NCI-H69 (cell line): Measurements from ENCODE around the gene ATP6V1F.
A peak's percentile ranks its signal among the peaks of the same experiment; 100 is the strongest.

ENCODE experiments used
- DNase-seq: peaks from one replicate; lab custom pipeline; 2025; lab: John Stamatoyannopoulos, UW

The ATP6V1F gene

DNA sequence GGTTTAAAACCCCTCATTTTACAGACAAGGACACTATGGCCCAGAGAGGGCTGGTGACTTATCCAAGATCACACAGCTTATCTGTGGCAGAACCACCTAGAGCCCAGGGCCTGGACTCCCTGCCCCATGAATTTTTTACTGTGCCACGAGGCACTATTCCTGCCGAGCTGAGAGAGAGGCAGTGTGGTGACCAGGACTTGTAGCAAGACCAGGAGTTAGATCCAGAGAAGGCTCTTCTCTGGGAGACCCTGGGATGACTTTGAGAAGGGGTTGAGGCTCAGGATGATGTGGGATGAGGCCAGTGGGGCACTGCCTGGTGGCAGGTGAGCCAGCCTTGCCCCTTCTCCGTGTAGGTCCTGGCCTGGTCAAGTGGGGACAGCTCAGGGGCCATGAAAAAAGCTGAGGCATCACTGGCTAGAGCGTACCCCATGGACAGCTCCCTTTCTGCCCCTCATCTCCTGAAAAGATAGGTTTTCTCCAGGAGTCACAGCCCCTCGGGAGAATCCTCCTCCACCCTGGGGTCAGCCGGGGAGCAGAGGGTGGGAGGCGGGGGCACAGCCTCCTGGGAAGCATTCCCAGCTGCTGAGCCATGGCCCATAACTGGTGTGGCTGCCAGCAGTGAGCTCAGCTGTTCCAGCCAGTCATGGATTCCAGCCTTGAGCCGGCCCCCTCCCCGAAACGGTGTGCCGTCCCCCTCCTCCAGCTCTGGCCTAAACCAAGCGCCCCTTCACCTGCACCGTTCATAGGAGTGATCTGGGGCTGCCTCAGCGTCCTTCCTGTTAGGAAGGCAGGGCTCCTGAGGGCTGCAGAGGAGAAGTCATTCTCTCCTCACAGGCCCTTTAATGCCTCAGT lies 26.6 kb upstream of the ATP6V1F start:
- DNase-seq: no peak

DNA sequence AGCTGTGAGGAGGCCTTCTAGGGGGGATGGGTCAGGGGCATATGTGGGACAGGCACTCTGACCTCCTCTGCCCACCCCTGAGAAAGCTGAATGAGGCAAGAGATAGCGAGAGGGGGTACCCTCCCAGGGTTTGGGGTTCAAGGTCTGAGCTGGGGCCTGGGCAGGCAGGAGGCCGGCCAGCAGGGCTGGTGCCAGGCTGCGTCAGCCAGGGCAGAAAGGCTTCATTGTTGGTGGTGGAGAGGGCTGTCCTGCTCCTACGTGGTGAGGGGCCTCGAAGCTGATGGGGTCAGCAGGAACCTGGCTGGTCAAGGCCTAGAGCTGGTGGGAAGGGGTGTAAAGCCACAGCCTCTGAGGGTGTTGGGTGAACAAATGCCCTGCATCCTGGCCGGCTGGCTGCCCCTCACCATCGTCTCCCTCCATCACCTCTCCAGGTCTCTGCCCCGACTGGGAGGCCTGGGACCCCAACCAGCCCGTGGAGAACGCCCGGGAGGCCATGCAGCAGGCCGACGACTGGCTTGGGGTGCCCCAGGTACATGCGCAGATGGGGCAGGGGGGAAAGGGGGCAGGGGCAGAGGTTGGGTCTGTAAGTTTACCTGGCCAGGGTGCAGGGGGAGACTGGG lies 25.8 kb upstream of the ATP6V1F start:
- DNase-seq: no peak

DNA sequence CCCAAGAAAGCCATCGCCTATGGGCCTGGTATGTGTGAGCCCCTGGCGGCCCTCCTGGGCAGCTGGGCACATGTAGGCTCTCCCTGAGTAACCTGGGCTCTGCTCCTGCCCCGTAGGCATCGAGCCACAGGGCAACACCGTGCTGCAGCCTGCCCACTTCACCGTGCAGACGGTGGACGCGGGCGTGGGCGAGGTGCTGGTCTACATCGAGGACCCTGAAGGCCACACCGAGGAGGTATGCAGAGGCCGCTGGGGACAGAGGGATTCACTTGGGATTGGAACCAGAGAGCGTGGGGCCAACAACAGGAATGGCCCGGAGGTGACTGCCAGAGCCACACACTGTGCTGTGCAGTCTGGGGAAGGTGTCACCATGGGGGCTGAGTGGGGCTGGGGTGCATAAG lies 25.1 kb upstream of the ATP6V1F start:
- DNase-seq: no peak

DNA sequence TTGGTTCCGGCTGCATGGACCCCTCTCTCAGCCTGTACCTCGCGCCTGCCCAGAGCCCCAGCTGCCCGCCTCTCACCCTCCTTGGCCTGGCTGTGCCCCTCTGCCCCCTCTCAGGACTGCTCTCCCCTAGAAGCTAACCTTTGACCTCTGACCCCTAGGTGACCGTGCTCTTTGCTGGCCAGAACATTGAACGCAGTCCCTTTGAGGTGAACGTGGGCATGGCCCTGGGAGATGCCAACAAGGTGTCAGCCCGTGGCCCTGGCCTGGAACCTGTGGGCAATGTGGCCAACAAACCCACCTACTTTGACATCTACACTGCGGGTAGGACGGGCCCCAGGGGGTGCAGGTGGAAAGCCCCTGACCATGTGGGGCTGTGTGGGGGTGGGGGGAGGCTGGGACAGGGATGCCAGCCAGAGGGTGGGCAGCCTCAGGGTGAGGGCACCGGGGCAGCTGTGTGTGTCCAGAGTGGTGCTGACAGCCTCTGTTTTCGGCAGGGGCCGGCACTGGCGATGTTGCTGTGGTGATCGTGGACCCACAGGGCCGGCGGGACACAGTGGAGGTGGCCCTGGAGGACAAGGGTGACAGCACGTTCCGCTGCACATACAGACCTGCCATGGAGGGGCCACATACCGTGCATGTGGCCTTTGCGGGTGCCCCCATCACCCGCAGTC lies 24.4 kb upstream of the ATP6V1F start:
- no peak for DNase-seq

DNA sequence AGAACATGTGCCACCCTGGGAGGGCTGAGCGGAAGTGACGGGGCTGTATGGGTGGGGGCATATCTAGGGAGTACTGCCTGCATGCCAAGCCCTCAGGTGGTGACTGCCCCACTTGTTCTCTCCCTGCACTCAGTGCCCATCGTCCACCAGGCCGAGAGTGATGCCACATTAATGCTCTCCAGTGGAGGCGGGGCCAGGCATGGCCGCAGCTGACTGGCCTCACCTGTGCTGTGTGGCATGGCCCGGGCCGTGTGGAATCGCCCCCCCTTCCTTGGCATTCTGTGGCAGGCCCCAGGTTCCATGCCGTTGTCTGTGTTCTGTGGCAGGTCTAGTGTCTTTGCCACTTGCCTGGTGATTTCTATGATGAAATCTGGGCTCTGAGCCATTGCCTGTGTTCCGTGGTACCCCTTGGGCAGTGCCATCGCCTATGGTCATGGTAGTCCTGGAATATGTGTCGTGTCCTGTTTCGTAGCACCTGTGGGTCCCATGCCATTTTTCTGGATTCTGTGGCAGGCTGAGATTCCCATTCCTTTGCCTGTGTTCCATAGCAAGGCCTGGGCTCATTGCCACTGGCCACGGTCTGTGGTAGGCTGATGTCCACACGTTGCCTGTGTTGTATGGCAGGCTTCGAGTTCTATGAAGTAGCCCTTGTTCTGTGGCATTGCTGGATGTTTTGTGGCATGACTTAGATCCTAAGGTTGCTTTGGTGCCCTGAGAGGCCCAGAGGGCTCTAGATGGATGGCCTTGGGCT lies 23.5 kb upstream of the ATP6V1F start:
- no peak for DNase-seq

DNA sequence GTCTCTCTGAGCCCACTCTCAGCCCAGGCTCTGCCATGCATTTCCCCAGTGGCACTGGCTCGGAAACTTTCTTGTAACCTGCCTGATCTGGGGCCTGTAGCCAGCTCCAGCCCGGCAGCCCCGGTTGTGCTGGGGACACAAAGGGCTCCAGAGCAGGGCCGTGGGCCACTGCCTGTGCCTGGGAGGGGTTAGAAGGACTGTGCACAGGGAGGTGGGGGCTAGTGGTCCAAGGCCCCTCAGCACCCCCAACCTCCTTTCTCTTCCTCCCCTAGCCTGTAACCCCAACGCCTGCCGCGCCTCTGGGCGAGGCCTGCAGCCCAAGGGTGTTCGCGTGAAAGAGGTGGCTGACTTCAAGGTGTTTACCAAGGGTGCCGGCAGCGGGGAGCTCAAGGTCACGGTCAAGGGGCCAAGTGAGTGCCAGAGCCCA lies 22.9 kb upstream of the ATP6V1F start:
- DNase-seq: no peak

DNA sequence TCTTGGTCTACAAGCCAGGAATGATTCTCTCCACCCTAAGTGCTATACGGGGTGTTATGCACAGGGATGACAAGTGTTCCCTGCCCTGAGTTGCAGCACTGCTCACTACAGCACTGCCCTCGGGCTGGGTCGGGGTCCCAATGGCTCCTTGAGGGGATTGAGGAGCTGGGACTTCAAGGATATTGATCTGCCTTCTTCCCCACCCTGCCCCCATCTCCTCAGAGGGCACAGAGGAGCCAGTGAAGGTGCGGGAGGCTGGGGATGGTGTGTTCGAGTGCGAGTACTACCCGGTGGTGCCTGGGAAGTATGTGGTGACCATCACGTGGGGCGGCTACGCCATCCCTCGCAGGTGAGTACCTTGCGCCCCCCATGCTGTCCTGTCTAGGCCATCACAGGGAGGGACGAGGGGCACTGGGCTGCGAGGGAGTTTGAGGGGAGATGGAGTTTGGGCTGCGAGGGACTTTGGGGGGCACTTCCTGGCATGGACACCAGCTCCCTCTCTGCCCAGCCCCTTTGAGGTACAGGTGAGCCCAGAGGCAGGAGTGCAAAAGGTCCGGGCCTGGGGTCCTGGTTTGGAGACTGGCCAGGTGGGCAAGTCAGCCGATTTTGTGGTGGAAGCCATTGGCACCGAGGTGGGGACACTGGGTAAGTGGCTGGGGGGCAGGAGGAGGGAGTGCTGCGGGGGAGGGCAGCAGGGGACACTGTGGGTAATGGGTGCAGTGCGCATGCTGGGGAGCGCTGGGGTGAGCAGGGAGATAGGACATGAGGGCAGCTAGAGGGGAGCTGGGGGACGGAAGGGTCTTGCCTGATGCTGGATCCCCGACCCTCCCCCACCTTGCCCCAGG lies 22.1 kb upstream of the ATP6V1F start:
- no peak for DNase-seq

DNA sequence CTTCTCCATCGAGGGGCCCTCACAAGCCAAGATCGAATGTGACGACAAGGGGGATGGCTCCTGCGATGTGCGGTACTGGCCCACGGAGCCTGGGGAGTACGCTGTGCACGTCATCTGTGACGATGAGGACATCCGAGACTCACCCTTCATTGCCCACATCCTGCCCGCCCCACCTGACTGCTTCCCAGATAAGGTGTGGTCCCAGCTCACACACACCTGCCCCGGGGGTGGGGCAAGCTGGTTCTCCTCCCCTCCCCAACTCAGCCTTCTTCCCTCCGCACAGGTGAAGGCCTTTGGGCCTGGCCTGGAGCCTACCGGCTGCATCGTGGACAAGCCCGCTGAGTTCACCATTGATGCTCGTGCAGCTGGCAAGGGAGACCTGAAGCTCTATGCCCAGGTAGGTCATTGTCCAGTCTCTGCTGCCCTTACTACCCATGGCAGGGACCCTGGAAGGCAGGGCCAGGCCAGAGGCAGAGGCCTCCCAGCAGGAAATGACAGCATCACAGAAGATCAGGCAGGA lies 21.4 kb upstream of the ATP6V1F start:
- peak; percentile 22 for DNase-seq

DNA sequence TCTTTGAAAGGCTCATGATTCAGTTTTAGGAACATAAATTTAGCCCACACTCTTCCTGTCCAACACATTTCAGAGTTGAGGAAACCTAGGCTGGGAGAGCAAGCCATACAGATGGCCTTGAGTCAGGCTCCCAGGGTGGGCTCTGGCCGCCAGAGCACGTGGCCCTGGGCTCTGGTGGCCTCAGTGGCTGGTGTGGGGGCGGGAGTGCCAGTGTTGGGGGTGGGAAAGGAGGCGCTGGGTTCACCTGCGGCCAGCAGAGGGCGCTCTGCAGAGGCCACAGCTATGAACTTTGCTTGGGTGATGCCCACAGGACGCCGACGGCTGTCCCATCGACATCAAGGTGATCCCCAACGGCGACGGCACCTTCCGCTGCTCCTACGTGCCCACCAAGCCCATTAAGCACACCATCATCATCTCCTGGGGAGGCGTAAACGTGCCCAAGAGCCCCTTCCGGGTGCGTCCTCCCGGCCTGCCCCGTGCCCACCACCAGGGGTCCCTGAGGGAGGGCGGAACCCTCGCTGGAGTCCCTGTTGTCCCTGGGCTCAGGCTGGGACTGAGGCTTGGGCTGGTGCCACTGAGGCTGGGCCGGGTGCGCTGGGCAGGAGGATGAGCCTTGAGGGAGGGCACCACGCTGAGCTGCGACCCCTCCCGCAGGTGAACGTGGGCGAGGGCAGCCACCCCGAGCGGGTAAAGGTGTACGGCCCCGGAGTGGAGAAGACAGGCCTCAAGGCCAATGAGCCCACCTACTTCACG lies 20.6 kb upstream of the ATP6V1F start:
- peak; percentile 77 for DNase-seq

DNA sequence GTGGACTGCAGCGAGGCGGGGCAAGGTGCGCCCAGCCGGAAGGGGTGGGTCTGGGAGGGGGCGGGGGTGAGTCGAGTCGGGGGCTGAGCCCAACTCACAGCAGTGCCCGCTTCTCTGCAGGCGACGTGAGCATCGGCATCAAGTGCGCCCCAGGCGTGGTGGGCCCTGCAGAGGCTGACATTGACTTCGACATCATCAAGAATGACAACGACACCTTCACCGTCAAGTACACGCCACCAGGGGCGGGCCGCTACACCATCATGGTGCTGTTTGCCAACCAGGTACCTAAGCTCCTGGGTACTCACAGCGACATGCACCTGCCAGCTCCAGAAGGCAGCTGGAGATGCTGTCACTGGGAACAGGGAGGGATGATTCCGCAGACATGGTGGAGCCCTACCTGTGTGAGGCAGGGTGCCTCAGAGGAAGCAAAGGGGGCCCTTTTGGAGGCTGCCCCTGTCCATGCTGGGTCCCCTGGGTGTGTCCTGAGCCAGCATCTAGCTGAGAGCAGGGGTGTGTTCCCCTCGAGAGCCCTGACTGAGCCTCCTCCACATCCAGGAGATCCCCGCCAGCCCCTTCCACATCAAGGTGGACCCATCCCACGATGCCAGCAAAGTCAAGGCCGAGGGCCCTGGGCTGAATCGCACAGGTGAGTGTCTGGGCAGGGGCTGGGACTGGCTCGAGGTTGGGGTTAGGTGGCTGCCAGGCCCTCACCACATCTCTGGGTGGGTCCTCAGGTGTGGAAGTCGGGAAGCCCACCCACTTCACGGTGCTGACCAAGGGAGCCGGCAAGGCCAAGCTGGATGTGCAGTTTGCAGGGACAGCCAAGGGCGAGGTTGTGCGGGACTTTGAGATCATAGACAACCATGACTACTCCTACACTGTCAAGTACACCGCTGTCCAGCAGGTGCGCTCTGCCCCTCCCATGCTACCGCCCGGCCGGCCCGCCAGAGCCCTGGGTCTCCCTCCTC lies 19.7 kb upstream of the ATP6V1F start:
- DNase-seq: peak; percentile 69

DNA sequence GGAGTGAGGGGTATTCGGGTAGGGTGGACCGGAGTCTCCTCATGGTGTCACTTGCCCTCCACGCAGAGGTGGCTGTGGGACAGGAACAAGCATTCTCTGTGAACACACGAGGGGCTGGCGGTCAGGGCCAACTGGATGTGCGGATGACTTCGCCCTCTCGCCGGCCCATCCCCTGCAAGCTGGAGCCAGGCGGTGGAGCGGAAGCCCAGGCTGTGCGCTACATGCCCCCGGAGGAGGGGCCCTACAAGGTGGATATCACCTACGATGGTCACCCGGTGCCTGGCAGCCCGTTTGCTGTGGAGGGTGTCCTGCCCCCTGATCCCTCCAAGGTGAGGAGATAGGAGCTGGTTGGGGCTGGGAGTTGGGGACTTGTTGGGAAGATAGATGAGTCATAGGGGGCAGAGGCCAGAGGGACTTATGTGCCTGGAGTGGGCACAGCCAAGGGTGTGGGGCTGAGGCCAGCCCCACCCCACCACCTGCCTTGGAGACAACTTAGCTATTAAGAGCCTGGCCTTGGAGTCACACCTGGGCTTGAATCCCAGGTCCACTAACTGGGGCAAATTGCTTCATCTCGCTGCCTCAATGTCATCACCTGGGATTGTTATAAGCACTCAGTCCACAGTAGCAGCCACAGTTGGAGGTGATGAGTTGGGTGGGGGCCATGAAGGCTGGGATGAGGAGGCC lies 18.6 kb upstream of the ATP6V1F start:
- DNase-seq: no peak

DNA sequence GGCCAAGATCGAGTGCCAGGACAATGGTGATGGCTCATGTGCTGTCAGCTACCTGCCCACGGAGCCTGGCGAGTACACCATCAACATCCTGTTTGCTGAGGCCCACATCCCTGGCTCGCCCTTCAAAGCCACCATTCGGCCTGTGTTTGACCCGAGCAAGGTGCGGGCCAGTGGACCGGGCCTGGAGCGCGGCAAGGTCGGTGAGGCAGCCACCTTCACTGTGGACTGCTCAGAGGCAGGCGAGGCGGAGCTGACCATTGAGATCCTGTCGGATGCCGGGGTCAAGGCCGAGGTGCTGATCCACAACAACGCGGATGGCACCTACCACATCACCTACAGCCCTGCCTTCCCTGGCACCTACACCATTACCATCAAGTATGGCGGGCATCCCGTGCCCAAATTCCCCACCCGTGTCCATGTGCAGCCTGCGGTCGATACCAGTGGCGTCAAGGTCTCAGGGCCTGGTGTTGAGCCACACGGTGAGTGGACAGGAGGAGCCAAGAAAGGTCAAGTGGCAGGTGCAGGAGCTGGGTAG lies 17.8 kb upstream of the ATP6V1F start:
- no peak for DNase-seq

DNA sequence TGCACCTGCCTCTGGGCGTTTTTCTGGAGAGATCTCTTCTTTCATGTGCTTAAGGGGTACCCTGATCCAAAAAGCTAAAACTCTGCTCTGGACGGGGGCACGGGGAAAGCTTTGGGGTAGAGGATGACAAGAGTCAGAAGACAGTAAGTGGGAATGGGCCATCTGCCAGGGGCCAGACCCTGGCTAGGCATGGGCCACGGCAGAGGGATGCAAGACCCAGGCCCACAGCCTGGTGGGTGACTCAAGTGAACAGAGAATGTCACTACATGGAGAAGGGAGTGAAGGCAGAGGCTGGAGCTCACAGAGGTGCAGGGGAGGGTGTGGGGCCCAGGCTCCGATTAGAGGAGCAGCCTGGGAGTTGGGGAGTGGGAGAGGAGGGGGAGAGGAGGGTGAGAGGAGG lies 17.2 kb upstream of the ATP6V1F start:
- no peak for DNase-seq

DNA sequence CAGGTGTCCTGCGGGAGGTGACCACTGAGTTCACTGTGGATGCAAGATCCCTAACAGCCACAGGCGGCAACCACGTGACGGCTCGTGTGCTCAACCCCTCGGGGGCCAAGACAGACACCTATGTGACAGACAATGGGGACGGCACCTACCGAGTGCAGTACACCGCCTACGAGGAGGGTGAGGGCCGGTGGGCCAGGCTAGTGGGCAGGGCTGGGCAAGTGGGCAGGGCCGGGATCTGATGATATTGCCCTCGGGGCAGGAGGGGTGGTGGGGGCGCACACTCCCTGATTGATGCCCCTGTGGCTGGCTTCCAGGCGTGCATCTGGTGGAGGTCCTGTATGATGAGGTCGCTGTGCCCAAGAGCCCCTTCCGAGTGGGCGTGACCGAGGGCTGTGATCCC lies 16.7 kb upstream of the ATP6V1F start:
- no peak for DNase-seq

DNA sequence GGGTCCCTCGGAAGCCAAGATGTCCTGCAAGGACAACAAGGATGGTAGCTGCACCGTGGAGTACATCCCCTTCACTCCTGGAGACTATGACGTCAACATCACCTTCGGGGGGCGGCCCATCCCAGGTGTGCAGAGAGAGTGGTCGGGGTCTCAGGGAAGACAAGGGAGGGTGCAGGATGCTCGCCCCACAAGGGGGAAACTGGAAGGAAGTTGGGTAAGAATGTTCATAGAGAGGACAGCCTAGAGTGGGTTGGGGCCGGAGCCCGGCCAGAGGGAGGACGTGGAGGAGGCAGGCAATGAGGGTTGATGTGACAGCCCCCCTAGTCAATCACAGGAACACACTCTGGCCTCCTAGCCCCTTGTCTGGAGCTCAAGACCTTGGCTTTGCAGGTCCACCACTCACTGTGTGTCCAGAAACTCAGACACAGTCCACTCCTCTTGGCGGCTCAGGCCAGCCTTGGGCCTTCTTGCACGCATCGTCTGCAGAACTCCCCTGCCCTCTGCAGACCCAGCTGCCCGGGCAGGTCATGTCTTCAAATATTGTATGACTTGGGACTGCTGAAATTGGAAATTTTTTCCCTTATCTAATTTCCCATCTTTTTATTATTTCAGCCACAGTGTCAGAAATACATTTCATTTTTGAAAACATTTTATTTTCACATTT lies 15.7 kb upstream of the ATP6V1F start:
- no peak for DNase-seq

DNA sequence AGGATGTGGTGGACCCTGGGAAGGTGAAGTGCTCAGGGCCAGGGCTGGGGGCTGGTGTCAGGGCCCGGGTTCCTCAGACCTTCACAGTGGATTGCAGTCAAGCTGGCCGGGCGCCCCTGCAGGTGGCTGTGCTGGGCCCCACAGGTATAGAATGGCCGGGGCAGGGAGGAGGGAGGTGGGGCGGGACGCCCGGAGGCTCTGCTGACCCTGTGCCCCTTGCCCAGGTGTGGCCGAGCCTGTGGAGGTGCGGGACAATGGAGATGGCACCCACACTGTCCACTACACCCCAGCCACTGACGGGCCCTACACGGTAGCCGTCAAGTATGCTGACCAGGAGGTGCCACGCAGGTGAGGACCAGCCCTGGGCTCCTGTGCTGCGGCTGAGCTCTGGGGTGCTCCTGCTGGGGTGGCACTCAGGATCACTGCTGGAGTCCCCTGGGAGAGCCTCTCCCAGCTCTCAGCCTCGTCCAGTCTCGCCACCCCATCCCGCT lies 14.9 kb upstream of the ATP6V1F start:
- DNase-seq: no peak

DNA sequence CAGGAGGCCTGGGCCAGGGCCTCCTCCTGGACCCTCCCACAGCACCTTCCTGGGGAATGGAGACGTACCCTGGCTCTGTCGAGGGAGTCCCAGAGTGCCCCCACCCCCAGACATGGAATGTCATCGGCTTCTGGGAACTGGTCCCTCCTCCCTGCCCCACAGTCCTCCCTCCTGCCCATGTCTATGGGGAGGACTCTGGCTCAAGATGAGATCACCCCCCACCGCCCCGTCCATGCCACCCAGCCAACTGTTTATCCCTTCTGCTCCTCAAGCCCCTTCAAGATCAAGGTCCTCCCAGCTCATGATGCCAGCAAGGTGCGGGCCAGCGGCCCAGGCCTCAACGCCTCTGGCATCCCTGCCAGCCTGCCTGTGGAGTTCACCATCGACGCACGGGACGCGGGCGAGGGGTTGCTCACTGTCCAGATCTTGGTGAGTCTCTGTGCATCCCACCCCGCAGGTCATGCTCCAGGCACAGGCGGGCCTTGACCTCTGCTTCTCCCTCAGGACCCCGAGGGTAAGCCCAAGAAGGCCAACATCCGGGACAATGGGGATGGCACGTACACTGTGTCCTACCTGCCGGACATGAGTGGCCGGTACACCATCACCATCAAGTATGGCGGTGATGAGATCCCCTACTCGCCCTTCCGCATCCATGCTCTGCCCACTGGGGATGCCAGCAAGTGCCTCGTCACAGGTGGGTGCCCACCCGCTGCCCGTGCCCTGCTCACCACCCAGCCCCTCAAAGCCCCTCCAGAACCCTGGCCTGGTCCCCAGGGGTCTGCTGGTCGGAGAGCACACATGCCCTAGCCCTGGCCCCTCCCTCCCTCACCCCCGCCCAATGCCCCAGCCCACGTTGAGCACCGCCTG lies 14.1 kb upstream of the ATP6V1F start:
- no peak for DNase-seq
